HepG2 (cell line): Measurements from ENCODE around the gene POC1B. TPM values are rescaled to one million over a fixed set of nuclear protein-coding genes. Genes with fewer than 3 reads are reported as not detected.

Source experiments
- CCAR2 ChIP-seq: fragments of 200-400 bp; formaldehyde crosslinking; optimal IDR thresholded peaks from 2 replicates; pipeline ENCODE3; 2018; ENCODE audit warnings: low read depth, mild to moderate bottlenecking, low read length, moderate library complexity
- FOXJ3 ChIP-seq: sonication (generic); formaldehyde crosslinking; IDR thresholded peaks from 2 replicates; pipeline ENCODE4 v1.4.0; 2020; ENCODE audit warnings: missing genetic modification reagents, mild to moderate bottlenecking, borderline replicate concordance
- MLLT10 ChIP-seq: sonication (generic); formaldehyde crosslinking; IDR thresholded peaks from 2 replicates; pipeline ENCODE4 v1.4.0; 2020; ENCODE audit warnings: missing genetic modification reagents
- MXD3 ChIP-seq: IDR thresholded peaks from 2 replicates; pipeline ENCODE4 v1.6.1; 2016; ENCODE audit warnings: mild to moderate bottlenecking, missing biosample characterization, missing genetic modification reagents
- NFRKB ChIP-seq: fragments of 450-650 bp; IDR thresholded peaks from 2 replicates; pipeline ENCODE4 v1.6.1; 2017
- NKX3-1 ChIP-seq: sonication (generic); formaldehyde crosslinking; IDR thresholded peaks from 2 replicates; pipeline ENCODE4 v1.5.0; 2020; ENCODE audit warnings: missing genetic modification reagents
- POGZ ChIP-seq: sonication (generic); formaldehyde crosslinking; IDR thresholded peaks from 2 replicates; pipeline ENCODE4 v1.4.0; 2020; ENCODE audit warnings: mild to moderate bottlenecking, missing genetic modification reagents
- SIN3B ChIP-seq: fragments of 150-350 bp; IDR thresholded peaks from 2 replicates; pipeline ENCODE4 v1.6.1; 2014; ENCODE audit warnings: low read length
- SPEN ChIP-seq: sonication (generic); formaldehyde crosslinking; IDR thresholded peaks from 2 replicates; pipeline ENCODE4 v1.5.1; 2020; ENCODE audit warnings: low read depth, mild to moderate bottlenecking, missing genetic modification reagents
- ZBTB26 ChIP-seq: IDR thresholded peaks from 2 replicates; pipeline ENCODE4 v1.6.1; 2016; ENCODE audit warnings: missing compliant biosample characterization, missing genetic modification reagents, borderline replicate concordance
- ZNF292 ChIP-seq: sonication (generic); formaldehyde crosslinking; IDR thresholded peaks from 2 replicates; pipeline ENCODE4 v1.8.1; 2022; ENCODE audit warnings: mild to moderate bottlenecking, low read depth, missing genetic modification reagents, borderline replicate concordance
- ZNF329 ChIP-seq: sonication (generic); formaldehyde crosslinking; IDR thresholded peaks from 2 replicates; pipeline ENCODE4 v1.9.0; 2021; ENCODE audit warnings: low read depth, mild to moderate bottlenecking, missing genetic modification reagents
- ZNF501 ChIP-seq: sonication (generic); formaldehyde crosslinking; IDR thresholded peaks from 2 replicates; pipeline ENCODE4 v1.5.1; 2020; ENCODE audit warnings: mild to moderate bottlenecking, moderate library complexity, missing genetic modification reagents
- ZNF547 ChIP-seq: sonication (generic); formaldehyde crosslinking; IDR thresholded peaks from 2 replicates; pipeline ENCODE4 v1.5.1; 2020; ENCODE audit warnings: mild to moderate bottlenecking, missing genetic modification reagents
- ZNF563 ChIP-seq: sonication (generic); formaldehyde crosslinking; IDR thresholded peaks from 2 replicates; pipeline ENCODE4 v1.8.0; 2022; ENCODE audit warnings: mild to moderate bottlenecking, moderate library complexity, missing genetic modification reagents
- ZNF792 ChIP-seq: IDR thresholded peaks from 2 replicates; pipeline ENCODE4 v1.6.1; 2016
- ZNF83 ChIP-seq: sonication (generic); formaldehyde crosslinking; IDR thresholded peaks from 2 replicates; pipeline ENCODE4 v1.4.0; 2020; ENCODE audit warnings: missing genetic modification reagents, mild to moderate bottlenecking, borderline replicate concordance
- ZNF841 ChIP-seq: sonication (generic); formaldehyde crosslinking; IDR thresholded peaks from 2 replicates; pipeline ENCODE4 v1.8.1; 2023; ENCODE audit warnings: missing genetic modification reagents, borderline replicate concordance
- polyA plus RNA-seq, 8 experiments: library from polyadenylated mRNA; depleted of rRNA in 3 of 8; stranded (reverse) in 7 of 8; unstranded in 1 of 8; fragments of >200 nt; fragmentation: Illumina TruSeq in 4 of 8; extraction: Trizol in 4 of 8; gene quantifications; 2 replicates each; pipeline versions ENCODE4 v1.2.1 to v1.2.3, GENCODE V29; 2011 to 2016; ENCODE audit warnings: low read depth in 4 of 8, missing spikeins in 1 of 8, mixed read lengths in 1 of 8; ENCODE audit not compliant: insufficient read depth in 1 of 8
- total RNA-seq, 5 experiments: library from RNA; depleted of rRNA; stranded (reverse); fragments of >200 nt; fragmentation: Illumina TruSeq; extraction: Trizol; gene quantifications; 2 replicates each; pipeline ENCODE4 v1.2.3, GENCODE V29; 2016; ENCODE audit warnings: low read depth in 1 of 5
- TF ChIP-seq, protein P1 (sequence below): sonication (generic); formaldehyde crosslinking; conservative IDR thresholded peaks from 2 replicates; pipeline ENCODE4 v1.4.0; 2020; ENCODE audit warnings: mild to moderate bottlenecking, missing genetic modification reagents, moderate library complexity
- TF ChIP-seq, protein P2 (sequence below), 2 experiments: sonication (generic) in 1 of 2; formaldehyde crosslinking in 1 of 2; IDR thresholded peaks; 2 replicates each; pipeline versions ENCODE4 v1.4.0 to v1.6.1; 2016 to 2020; ENCODE audit warnings: borderline replicate concordance in 1 of 2, low read depth in 1 of 2, mild to moderate bottlenecking in 1 of 2, missing genetic modification reagents in 1 of 2

POC1B gene
- total and polyA plus RNA-seq, 2 of the 13 experiments (the other 11 are each of a cell fraction or from before 2014, with no cell fraction given): 9.3 to 11.0 TPM

GRCh38 chr12:89379148-89379838 lies 146.6 kb downstream of the POC1B start (continued):
- TF ChIP-seq FOXJ3 (CRISPR knock-in tag) (peak; percentile 49; the same call in 1 of the 2 replicates), ZNF792 (CRISPR knock-in tag) (no peak; the same call in 1 of the 2 replicates), ZNF841 (CRISPR knock-in tag) (no peak), CCAR2 (no peak), ZBTB26 (no peak), MXD3 (no peak), ZNF501 (CRISPR knock-in tag) (no peak), ZNF329 (0 out of 2 replicates have a peak, but pooled peaks have one; percentile 43), SPEN (CRISPR knock-in tag) (no peak), NKX3-1 (CRISPR knock-in tag) (no peak), ZNF83 (CRISPR knock-in tag) (no peak), ZNF563 (CRISPR knock-in tag) (no peak), POGZ (no peak), NFRKB (no peak), MLLT10 (CRISPR knock-in tag) (no peak), ZNF292 (CRISPR knock-in tag) (no peak), ZNF547 (CRISPR knock-in tag) (no peak), SIN3B (no peak)
- TF ChIP-seq, protein P1, sequence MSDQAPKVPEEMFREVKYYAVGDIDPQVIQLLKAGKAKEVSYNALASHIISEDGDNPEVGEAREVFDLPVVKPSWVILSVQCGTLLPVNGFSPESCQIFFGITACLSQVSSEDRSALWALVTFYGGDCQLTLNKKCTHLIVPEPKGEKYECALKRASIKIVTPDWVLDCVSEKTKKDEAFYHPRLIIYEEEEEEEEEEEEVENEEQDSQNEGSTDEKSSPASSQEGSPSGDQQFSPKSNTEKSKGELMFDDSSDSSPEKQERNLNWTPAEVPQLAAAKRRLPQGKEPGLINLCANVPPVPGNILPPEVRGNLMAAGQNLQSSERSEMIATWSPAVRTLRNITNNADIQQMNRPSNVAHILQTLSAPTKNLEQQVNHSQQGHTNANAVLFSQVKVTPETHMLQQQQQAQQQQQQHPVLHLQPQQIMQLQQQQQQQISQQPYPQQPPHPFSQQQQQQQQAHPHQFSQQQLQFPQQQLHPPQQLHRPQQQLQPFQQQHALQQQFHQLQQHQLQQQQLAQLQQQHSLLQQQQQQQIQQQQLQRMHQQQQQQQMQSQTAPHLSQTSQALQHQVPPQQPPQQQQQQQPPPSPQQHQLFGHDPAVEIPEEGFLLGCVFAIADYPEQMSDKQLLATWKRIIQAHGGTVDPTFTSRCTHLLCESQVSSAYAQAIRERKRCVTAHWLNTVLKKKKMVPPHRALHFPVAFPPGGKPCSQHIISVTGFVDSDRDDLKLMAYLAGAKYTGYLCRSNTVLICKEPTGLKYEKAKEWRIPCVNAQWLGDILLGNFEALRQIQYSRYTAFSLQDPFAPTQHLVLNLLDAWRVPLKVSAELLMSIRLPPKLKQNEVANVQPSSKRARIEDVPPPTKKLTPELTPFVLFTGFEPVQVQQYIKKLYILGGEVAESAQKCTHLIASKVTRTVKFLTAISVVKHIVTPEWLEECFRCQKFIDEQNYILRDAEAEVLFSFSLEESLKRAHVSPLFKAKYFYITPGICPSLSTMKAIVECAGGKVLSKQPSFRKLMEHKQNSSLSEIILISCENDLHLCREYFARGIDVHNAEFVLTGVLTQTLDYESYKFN (CRISPR knock-in tag): peak; percentile 90
- TF ChIP-seq, protein P2, sequence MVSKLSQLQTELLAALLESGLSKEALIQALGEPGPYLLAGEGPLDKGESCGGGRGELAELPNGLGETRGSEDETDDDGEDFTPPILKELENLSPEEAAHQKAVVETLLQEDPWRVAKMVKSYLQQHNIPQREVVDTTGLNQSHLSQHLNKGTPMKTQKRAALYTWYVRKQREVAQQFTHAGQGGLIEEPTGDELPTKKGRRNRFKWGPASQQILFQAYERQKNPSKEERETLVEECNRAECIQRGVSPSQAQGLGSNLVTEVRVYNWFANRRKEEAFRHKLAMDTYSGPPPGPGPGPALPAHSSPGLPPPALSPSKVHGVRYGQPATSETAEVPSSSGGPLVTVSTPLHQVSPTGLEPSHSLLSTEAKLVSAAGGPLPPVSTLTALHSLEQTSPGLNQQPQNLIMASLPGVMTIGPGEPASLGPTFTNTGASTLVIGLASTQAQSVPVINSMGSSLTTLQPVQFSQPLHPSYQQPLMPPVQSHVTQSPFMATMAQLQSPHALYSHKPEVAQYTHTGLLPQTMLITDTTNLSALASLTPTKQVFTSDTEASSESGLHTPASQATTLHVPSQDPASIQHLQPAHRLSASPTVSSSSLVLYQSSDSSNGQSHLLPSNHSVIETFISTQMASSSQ (IDR thresholded peaks at IDR 0.05; ENCODE audit: low read depth): peak; percentile 92
- TF ChIP-seq, protein P2 (CRISPR knock-in tag; IDR thresholded peaks at IDR 0.05; ENCODE audit: borderline replicate concordance): peak; percentile 96
